ENCODE results near the gene MYL4.
"Not testable (repeated sequence)": the region's sequence is repeated elsewhere in the genome, so short reads cannot be mapped to it uniquely, and the experiment has no call there.

The MYL4 gene

DNA sequence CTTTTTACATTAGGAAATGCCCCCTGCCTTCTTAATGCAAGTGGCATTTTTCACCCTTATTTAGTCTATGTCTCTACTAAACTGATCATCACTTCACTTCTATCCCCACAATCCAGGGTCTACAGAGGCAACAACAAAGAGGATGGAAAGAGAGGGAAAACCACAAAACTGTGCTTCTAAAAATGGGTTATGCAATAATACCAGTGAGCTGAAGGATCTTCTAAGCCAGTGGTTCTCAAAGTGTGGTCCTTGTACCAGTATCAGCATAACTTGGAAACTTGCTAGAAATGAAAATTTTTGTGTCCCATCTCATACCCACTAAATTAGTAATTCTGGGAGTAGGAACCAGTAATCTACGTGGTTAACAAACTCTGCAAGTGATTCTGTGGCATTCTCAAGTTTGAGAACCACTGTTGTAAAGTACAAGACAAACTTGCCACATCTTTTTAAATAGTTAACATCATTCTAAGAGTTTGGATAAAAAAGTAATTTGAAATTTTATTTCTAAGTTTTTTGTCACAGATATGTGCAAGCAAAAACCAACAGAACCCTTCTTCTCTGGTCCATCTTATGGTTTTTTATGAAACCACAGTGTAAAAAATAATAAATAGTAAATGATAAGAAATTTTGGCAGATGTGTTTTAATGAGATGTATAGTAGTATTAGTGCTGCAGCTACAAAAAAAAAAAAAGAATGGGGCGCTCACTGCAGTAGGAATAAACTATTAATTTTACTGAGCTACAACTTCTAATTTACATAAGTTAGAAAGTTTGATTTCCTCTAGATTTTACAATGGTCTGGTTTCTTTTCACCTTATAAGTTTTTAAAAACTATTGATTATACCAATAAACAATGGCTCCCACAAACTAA, 36.2 kb upstream of the MYL4 start:
- Histone ChIP-seq H3K9me2 (ENCODE audit: low read depth, low read length) (no peaks in the 10 kb centered on the region), H3K4me3 (ENCODE audit: low read depth, low read length, poor library complexity, severe bottlenecking) (no peak overlapping the region), H3K4me1 (ENCODE audit: insufficient read depth, low read length, severe bottlenecking) (no peaks in the 10 kb centered on the region), H2AFZ (ENCODE audit: low read length) (no peak overlapping the region), H3K27ac (ENCODE audit: low read depth, low read length, poor library complexity, severe bottlenecking) (no peak overlapping the region), H3K79me2 (ENCODE audit: insufficient read depth, low read length) (peaks cover 67% of the 10 kb centered on the region), H3K27me3 (ENCODE audit: insufficient read depth, low read length) (no peaks in the 10 kb centered on the region), H3K4me2 (ENCODE audit: low read length) (no peak overlapping the region), H3K9ac (ENCODE audit: low read length) (no peak overlapping the region), H3F3A (ENCODE audit: insufficient read depth, low read length) (no peaks in the 10 kb centered on the region), H4K20me1 (ENCODE audit: insufficient read depth, low read length) (peaks cover 6% of the 10 kb centered on the region; the same call in 1 of the 2 replicates), H3K9me3 (ENCODE audit: low read length) (no peaks in the 10 kb centered on the region), H3K36me3 (ENCODE audit: insufficient read depth, low read length) (peaks cover 97% of the 10 kb centered on the region)
- TF ChIP-seq, protein P1, sequence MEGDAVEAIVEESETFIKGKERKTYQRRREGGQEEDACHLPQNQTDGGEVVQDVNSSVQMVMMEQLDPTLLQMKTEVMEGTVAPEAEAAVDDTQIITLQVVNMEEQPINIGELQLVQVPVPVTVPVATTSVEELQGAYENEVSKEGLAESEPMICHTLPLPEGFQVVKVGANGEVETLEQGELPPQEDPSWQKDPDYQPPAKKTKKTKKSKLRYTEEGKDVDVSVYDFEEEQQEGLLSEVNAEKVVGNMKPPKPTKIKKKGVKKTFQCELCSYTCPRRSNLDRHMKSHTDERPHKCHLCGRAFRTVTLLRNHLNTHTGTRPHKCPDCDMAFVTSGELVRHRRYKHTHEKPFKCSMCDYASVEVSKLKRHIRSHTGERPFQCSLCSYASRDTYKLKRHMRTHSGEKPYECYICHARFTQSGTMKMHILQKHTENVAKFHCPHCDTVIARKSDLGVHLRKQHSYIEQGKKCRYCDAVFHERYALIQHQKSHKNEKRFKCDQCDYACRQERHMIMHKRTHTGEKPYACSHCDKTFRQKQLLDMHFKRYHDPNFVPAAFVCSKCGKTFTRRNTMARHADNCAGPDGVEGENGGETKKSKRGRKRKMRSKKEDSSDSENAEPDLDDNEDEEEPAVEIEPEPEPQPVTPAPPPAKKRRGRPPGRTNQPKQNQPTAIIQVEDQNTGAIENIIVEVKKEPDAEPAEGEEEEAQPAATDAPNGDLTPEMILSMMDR (IDR thresholded peaks at IDR 0.05; ENCODE audit: low read length) = no peak
- no peak for TF ChIP-seq EZH2 (IDR thresholded peaks at IDR 0.05; ENCODE audit: borderline replicate concordance, low read length)

DNA sequence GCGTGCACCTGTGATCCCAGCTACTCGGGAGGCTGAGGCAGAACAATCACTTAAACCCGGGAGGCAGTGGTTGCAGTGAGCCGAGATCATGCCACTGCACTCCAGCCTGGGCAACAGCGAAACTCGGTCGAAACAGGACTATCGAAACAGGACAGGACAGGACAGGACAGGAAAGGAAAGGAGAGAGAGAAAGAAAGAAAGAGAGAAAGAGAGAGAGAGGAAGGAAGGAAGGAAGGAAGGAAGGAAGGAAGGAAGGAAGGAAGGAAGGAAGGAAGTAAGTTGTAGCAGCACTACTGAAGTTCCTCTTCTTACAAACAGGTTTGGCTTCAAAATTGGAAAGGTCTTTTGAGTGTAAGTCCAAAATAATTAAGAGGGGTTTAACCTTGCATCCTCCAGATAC, 34.3 kb upstream of the MYL4 start:
- not testable (repeated sequence) for H3K27ac ChIP-seq (ENCODE audit: low read depth, low read length, poor library complexity, severe bottlenecking); H3K9me3 ChIP-seq (ENCODE audit: low read length); H3K4me1 ChIP-seq (ENCODE audit: insufficient read depth, low read length, severe bottlenecking); H3K9ac ChIP-seq (ENCODE audit: low read length); H3K27me3 ChIP-seq (ENCODE audit: insufficient read depth, low read length); H3K9me2 ChIP-seq (ENCODE audit: low read depth, low read length); H2AFZ ChIP-seq (ENCODE audit: low read length); H3K4me2 ChIP-seq (ENCODE audit: low read length); H4K20me1 ChIP-seq (ENCODE audit: insufficient read depth, low read length); H3F3A ChIP-seq (ENCODE audit: insufficient read depth, low read length); H3K4me3 ChIP-seq (ENCODE audit: low read depth, low read length, poor library complexity, severe bottlenecking)
- peaks cover 85% of the 10 kb centered on the region for H3K79me2 ChIP-seq (ENCODE audit: insufficient read depth, low read length)
- H3K36me3 ChIP-seq (ENCODE audit: insufficient read depth, low read length) = peaks cover 96% of the 10 kb centered on the region

DNA sequence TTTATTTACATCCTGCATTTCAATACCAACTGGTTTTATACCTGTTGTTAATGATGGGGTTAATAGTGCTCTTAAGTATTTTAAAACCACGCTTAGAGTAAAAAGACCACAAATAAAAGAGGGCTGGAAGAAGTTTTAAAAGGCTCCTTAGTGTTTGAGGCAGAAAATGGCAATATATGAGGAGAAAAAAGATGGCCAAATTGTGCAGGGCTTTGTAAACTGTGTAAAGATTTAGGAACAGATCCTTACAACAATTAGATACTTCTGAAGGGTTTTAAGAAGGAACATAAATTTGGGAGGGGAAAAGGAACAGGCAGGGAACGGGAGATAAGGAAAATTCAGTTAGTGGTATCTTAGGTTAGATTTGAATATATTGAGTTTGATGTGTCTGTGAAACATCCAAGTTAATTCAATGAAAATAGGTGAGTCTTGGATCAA, 32.7 kb upstream of the MYL4 start:
- H3K9me2 ChIP-seq (ENCODE audit: low read depth, low read length) = no peaks in the 10 kb centered on the region
- H3K27ac ChIP-seq (ENCODE audit: low read depth, low read length, poor library complexity, severe bottlenecking) = no peak overlapping the region
- H3K4me3 ChIP-seq (ENCODE audit: low read depth, low read length, poor library complexity, severe bottlenecking) = no peak overlapping the region
- H3F3A ChIP-seq (ENCODE audit: insufficient read depth, low read length) = no peaks in the 10 kb centered on the region
- peaks cover 92% of the 10 kb centered on the region for H3K79me2 ChIP-seq (ENCODE audit: insufficient read depth, low read length)
- H3K4me2 ChIP-seq (ENCODE audit: low read length) = no peak overlapping the region
- H3K9ac ChIP-seq (ENCODE audit: low read length) = no peak overlapping the region
- no peaks in the 10 kb centered on the region for H3K9me3 ChIP-seq (ENCODE audit: low read length)
- peaks cover 96% of the 10 kb centered on the region for H3K36me3 ChIP-seq (ENCODE audit: insufficient read depth, low read length)
- no peak overlapping the region for H2AFZ ChIP-seq (ENCODE audit: low read length)
- TF ChIP-seq, protein P1 (IDR thresholded peaks at IDR 0.05; ENCODE audit: low read length) = no peak
- TF ChIP-seq EZH2 (IDR thresholded peaks at IDR 0.05; ENCODE audit: borderline replicate concordance, low read length) = no peak
- no peaks in the 10 kb centered on the region for H3K27me3 ChIP-seq (ENCODE audit: insufficient read depth, low read length)
- H3K4me1 ChIP-seq (ENCODE audit: insufficient read depth, low read length, severe bottlenecking) = no peaks in the 10 kb centered on the region
- peaks cover 6% of the 10 kb centered on the region; the same call in 1 of the 2 replicates for H4K20me1 ChIP-seq (ENCODE audit: insufficient read depth, low read length)
